HG02759 (cell line): ENCODE results near the gene RUFY4.

ENCODE experiments used
- ATAC-seq: cut with Tn5 transposase; IDR thresholded peaks from one replicate; pipeline ENCODE4 v1.9.1; 2021; ENCODE audit warnings: mild to moderate bottlenecking, moderate library complexity; ENCODE audit not compliant: unreplicated experiment

RUFY4 gene, protein sequence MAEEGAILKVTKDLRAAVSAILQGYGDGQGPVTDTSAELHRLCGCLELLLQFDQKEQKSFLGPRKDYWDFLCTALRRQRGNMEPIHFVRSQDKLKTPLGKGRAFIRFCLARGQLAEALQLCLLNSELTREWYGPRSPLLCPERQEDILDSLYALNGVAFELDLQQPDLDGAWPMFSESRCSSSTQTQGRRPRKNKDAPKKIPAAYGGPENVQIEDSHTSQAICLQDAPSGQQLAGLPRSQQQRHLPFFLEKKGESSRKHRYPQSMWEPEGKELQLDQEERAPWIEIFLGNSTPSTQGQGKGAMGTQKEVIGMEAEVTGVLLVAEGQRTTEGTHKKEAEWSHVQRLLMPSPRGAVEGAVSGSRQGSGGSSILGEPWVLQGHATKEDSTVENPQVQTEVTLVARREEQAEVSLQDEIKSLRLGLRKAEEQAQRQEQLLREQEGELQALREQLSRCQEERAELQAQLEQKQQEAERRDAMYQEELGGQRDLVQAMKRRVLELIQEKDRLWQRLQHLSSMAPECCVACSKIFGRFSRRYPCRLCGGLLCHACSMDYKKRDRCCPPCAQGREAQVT

DNA sequence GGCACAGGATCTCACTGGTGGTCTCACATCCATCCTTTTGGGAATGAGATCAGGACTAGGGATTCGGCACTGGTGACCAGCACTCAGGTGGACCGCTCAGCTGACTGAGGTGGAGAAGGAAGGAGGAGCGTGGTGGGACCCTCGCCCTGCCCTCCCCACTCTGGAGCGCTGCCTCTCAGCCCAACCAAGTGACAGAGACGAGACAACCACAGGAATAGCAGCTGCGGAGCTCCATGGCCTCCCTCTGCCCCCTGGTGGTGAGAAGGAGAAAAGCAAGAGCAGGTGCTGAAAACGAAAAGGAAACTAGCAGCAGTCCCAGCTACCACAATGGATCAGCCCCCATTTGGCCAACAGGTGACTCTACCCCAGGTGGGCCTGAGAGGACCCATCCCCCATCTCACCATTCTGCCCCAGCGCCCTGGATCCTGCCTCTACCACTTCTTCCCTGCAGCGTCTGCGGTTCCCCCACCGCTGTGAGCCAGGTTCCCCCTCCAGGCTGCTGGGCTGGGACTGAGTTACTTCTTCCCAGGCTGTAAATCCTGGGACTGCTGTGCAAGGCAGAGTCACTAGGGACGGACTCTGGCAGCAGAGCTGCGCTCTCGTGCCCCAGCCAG is at the start of gene RUFY4:
TSS of gene RUFY4 (plus strand) at position 533 of the 614 bp plus-strand sequence. CDS start 1,353 bp downstream, outside the sequence.
- ATAC-seq, result peak; percentile 90

DNA sequence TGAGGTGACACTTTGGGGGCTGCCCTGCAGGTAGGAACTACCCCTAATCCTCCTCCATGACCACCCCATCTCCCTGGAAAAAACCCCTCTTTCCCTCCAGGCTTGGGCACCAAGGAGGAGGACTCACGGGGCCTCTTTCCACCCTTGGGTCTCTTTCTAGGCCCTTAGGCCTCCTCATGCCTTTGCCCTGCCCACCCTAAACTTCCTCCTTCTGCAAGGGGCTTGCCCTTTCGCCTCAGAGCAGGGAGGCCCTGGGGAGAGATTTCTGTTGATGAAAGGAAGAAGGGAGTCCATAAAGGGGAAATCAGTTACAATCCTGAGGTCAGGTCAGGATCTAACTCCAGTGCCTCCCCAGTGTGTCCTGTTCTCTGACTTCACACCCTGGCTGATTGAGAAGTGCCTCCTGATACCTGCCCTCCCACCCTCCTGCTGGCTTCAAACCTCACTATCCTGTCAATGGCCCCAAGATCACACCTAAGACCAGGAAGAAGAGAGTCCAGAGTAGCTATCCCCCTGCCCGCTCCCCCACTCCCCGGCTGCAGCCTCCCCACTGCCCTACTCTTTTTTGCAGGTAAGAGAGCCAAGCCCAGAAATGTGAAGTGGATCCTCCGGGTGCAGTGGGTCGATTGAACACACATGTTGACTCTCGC is 49.5 kb upstream of the RUFY4 start:
- no peak for ATAC-seq

DNA sequence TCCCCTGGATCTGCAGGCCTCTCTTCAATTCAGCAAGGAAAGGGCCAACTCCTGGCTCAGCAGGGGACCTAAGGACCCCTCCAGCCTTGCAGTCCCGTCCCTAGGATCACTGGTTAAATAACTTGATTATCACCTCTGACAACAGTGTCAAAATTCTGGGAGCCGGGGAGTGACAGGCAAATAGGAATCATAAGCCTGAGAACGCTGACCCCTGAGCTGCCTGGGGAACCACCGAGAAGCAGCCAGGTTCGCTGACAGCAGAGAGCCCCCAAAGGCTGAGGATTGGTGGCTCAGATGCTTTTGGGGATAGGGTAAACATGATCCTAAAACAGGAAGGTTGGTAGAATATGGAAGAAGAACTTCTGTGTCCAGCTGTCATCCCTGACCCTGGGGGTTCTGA is 48.8 kb upstream of the RUFY4 start:
- ATAC-seq, result no peak

DNA sequence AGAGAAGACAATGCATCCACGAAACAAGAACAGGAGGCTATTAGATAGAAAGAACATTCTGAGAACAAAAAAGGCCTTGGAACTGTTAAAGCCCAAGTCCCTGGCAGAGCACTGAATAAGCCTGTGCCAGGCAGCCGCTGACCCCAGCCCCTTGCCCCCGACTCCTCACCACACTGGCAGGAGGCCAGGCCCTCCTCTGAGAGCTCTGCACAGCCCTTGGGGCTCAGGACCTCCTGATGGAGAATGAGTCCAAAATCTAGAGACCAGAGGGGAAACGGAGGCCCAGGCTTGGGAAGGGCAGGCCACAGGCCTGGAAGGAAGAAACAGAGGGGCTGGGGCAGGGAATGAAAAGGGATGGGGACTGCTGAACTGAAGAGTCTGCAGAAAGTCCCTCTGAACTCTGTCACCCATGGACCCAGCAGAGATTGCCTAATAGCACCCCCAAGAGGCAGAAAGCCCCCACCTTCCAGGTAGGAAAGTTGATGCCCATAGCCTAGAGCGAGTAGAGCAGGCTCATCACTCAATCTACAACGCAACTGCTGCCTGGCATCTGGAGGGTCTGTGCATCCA is 48.0 kb upstream of the RUFY4 start:
- ATAC-seq, result no peak

DNA sequence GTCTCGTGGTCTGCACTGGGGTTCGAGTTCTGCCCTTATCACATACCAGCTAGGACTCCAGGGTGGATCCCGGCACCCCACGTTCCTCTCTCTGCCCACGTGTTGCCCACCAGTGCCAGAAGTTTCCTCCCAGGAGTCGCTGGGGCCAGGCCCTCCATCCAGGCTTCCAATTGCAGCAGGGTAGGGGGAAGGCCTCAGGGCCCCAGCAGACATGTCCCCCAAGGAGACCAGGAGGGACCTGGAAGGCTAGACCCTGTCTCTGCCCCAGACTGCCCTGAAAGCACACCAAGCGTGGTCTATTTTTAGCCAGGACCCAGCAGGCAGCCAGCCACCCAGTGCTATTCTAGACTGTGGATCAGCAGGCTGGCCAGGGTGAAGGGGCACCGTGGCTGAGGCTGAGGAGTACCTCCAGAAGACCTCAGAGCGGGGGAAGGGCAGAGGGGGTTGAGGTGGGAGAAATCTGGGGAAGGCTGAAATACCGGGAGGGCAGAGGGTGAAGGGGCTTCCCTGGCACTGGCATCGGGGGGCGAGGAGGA is 47.4 kb upstream of the RUFY4 start:
- ATAC-seq, result no peak

DNA sequence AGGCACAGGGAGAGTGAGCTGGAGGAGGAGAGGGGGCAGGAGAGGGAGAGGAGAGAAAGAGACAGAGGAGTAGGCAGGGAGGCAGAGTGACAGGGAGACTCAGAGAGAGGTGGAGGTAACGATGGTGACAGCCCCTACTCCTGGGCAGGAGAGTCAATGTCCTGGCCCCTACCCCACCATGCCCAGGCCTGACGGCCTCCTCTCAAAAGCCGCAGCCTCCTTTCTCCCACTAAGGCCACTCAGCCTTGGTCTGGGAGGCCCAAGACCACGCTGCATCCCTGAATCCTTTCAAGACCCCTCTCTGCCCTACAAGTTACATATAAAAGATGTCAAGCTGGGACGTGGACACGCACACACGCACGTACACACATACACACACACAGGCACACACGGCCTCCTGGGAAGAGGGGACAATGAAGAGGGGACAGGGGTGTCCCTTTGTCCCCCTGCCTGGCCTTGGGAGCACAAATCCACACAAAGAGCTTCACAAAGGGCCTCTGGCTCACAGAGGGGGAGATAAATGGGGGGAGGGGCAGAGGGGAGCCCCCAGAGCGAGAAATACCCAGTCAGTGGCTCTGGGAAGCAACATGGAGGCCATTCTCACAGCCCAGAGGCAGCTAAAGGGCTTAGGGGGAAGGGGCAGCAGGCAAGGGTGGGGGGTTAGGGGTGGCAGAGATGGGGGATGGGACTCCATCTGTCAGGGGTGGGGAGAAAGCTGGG is 46.8 kb upstream of the RUFY4 start:
- ATAC-seq, result no peak

DNA sequence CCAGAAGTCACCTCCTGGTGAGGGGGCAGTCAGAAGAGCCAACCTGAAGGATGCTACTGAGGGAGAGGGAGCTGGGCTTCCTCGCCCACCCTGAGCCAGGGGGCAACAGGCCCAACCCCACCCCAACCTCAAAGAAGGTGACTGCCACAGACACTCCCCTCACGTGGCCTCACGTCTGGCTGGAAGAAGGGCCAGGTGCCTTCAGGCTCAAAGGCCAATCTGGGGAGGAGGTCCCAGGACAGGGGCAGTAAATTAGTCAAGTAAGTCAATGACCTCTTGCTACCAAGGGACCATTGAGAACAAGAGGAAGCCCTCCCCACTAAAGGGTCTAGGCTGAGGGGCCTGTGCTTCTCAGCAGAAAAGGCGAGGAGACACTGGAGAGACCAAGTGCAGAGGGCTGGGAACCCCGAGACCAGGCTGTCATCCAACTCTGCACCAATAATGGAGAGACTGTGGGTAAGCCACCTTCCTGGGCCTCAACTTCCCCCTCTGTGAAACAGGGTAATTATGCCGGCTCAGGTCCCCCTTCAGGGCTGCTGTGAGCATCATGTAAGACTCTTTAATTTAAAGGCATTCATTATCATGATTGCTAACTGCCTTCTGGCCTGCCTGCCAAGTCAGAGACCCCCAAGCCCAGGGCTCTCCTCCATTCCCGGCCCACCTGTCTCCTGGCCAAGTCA is 46.1 kb upstream of the RUFY4 start:
- no peak for ATAC-seq

DNA sequence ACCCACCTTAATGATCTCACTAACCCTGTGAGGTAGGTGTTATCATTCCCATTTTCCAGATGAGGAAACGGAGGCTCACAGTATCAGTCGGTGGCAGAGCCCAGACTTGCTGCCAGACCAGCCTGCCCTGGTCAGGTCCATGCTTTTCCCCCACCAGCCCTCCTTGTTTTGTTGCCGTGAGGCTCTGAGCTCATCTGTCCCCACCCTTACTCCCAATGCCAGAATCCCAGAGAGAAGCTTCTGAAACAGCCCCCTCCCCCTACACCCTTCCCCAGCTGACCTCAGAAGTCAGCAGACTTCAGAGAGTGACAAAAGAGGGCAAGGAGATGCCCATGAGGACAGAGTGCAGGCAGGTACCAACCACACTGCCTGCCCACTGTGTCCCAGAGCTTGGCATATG is 45.4 kb upstream of the RUFY4 start:
- ATAC-seq, result no peak

DNA sequence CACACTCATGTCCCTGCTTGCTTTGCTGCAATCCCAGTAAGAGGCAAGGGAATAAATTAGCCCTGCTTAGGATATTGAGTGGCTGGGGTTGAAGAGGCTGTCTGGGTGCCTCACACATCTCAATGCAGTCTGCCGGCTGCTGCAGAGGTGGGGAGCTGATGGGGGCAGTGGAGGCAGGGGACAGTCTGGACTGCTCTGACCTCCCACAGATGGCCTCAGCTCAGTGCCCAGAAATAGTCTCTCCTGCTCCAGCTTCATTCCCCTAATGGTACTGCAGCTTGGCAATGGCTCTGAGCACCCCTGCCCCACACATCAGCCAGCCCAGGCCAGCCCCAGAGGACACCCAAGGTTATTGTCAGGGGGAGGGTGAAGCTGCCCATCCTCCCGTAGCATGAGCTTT is 44.7 kb upstream of the RUFY4 start:
- no peak for ATAC-seq

DNA sequence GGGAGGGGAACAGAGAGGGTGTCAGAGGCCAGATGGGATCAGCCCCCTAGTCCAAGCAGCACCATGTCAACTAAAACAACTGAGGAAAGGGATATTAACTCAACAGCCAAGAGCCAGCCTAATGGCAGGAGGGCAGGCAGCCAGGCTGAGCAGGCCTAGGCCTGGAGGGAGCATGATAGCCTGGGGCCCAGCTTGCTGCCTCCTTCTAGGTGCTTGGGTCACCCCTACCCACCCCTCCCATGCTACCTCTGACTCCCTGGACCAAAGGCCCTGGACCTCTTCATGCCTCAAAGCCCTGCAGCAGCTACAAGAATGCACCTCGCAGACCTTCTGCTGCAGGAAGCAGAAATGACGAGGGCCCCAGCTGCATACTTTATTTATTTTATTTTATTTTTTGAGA is 44.2 kb upstream of the RUFY4 start:
- no peak for ATAC-seq

DNA sequence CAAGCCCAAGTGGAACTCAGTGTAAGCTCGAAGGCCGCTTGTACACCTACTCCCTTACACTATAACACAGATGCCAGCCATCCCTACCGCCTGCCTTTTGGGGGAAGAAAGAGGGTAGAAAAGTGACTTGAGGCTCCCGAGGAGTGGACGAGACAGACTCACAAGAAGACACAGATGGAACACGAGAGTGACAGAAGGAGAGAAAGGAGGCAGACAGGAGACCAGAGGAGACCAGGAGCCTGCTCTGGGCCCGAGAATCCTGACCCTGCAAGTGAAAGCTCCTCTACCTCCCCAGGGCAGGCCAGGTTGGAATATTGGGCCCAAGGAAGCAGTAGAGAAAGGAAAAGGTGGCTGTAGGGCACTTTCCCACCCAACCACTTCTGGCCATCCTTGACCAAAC is 42.8 kb upstream of the RUFY4 start:
- no peak for ATAC-seq

DNA sequence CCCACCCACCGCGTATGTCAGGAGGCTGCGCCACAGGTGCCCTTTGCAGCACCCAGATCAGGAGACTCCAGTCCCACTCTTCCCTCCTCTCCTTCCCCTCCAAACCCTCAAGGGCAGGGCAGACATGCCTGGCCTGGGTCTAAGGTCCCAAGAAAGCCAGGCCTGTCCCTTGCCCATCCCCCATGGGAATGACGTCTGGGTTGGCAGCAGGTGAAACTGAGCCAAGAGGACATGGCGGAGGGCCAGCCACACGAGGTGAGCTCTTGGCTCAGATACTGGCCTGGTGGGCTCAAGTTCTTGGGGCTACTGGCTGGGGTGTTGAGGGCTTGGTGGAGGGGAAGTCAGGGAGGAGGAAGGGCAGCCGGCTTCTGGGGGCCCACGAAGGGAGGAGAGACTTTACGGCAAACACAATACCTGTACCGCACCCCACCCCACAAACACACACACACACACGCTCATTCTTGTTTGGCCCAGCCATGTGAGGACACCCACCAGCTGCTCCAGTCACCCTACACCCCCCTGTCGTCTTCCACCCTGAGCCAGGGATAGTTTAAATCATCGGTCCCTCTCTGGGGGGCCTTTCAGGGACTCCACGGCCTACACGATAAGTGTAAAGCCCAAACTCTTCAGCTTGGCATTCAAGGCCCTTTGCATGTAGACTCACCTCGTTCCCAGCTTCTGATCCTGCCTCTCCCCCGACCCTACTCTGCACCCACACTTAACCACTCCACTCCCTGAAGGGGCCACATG is 42.2 kb upstream of the RUFY4 start:
- ATAC-seq, result no peak

DNA sequence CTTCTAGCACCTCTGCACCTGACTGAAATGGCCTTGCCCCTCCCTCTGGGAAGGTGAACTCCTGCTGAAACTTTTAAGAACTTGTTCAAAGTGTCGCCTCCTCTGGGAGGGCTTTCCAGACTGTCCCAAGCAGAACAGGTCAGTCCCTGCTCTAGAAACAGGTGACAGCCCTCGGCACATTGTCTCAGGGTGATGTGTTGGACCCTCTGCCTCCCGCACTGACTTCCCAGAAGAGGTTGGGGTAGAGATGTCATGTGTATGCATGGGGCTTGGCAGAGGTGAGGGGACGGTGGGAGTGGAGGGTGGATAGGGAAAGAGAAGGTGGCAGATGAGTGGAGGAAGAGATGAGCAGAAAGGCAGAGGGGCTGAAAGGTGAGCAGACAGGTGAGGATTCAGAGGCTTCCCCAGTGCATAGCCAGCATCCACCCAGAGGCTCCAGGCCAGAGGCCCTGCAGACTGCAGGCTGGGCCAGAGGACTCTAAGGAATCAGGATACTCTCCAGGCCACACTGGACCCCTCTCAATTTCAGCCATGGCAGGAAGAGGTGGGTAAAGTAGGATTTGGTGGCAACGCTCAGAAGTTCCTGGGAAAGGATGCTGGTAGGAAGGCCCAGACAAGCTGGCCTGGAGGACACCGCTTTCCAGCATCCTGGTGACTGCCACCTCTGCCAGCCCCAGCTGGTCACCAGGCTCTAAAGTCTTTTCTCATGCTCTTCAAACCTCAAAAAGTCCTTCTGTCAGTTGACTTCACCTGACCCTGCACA is 41.4 kb upstream of the RUFY4 start:
- no peak for ATAC-seq

DNA sequence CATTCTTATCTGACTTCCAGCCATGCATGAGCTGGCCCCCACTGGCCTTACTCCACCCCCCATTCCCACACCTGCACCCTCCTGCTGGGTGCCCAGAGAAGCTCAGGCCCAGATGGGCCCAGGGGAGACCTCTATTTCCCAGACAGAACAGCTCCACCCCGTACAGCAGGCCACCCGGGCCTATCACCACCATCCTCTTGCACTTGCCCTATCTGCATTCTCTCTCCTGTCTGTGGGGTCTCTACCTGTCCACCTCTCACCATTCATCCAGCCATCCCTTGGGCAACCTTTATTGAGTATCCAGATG is 40.9 kb upstream of the RUFY4 start:
- no peak for ATAC-seq

DNA sequence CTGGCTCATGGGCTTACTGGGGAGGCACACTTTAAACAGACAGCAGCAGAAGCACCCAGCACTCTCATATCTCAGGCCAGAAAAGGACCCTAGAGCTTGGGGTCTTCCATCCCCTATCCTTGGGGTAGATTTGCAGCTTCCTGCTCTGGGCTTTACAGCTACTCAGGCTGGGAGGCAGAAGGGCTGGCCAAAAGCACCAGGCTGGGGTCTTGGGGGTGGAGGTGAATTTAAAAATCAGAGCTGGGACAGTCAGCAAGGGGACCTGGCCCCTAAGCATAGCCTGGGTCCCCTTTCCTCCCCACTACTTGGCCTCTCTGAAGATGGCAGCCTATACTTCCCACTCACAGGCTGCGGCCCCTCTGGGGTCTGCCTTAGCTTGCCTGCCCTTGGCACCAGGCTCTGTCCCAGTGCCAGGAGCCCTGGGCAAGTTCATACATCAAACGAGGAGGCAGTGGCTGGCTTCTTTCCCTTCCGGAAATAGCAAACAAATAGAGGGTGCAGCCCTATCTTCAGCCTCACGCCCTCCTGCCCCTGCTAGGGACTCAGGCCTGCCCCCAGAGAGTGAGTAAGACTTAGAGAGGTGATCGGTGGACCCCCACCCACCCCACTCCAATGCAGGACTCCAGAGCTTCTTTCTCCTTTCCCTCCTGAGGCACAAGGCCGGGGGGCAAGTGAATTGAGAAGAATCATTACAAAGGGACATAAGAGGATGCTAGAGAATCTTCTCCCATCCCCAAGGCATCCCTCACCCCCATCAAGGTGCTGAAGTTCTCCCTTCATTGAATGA is 40.3 kb upstream of the RUFY4 start:
- no peak for ATAC-seq

DNA sequence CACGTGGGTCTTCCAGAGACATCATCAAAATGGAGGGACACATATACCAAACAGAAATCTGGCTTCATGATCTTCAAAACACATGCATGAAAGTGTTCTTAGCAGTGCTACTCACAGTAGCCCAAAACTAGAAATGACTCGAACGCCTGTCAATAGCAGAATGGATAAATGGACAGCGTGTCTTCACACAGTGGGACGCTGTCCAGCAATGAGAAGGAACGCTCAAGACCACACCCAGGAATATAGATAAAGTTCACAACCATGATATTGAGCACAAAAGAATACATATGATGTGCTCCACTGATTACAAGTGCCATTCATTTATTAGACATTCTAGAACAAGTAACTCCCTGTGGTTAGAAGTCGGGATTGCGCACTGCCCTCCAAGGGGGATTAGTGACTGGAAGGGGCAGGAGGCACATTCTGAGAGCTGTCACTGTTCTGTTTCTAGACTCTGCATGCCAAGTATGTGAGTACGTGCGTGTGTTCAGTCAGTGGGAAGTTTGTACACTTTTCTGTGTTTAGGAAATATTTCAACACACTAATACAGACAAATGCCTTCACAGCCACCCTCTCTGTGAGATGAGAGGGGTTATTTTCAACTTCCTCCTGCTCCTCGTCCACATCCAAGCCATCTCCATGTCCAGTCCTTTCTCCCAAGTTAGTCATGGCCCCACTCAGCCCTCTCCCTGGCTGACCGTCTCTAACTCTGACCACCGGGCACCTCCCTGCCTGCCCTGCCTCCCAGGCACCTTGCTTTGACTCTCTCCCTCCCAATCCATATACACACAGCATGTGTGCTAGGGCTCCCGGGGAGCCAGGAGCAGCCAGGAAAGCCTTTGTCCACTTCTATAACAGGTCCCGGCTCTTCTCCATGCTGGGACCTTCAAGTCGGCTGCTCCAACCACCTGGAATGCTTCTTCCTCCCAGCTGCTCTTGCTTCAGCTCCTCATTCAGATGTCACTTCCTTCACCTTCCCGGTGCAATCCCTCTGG is 39.4 kb upstream of the RUFY4 start:
- ATAC-seq, result no peak
